ELR (cell line): ENCODE measurements around the gene LSM5.
"Not testable (repeated sequence)": the region's sequence is repeated elsewhere in the genome, so short reads cannot be mapped to it uniquely, and the experiment has no call there.

Source experiments
- DNase-seq: peaks from one replicate; pipeline ENCODE4 v3.0.0-alpha.2; 2015; ENCODE audit warnings: low read depth

The LSM5 gene

DNA sequence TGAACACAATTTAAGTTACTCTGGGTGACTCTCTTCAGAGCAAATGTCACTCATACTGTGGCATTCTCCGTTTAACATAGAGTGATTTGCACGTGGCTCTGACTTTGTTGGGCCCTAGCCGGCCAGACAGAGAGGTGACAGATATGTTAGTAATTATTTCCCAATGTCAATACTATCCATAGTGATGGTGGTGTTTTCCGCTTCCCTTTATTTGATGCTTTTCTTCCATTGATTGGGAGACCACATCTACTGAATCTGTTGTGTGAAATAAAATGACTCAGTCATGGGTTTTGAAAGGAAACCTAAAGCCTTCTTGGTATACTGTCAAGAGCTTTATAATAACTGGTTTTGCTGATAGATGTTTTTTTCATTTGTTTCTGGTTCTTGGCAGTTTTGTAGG is 12.5 kb upstream of the LSM5 start:
- no peak for DNase-seq

DNA sequence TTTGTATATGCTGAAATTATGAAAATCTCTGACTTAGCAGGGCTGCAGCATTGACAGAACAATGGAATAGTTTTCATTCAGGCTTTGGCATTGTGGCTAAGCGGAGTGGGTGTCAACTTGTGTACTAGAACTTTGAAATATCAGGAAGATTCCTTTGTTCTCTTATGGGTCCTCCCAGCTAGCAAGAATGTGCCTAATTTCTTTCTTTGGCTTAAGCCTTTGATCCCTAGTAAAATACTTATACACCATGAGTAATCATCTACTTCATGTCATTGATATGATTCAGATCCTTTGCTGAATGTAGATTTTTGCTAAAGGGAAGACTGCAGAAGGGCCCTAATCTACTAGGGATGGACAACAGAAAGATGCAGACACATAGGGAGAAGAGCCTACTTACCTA is 11.3 kb upstream of the LSM5 start:
- peak; percentile 89 for DNase-seq

DNA sequence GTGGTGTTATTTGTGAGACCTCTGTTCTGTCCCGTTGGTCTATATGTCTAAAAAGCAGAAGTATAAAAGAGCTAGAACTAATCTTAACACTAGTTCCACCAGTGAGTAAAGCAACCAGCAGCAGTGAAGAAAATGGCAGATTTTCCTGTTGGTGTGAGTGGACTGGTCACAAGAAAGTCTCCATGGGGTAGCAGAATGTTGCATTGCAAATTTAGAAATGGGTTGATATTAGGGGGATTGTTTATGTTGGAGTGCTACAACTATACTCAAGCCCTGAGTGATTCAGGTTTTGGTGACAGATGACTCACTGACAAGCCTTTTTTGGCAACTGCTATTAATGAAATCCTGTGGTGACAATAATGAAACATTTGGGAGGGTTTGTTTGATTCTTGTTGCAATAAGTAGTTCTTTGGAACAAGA is 10.8 kb upstream of the LSM5 start:
- peak; percentile 72 for DNase-seq

DNA sequence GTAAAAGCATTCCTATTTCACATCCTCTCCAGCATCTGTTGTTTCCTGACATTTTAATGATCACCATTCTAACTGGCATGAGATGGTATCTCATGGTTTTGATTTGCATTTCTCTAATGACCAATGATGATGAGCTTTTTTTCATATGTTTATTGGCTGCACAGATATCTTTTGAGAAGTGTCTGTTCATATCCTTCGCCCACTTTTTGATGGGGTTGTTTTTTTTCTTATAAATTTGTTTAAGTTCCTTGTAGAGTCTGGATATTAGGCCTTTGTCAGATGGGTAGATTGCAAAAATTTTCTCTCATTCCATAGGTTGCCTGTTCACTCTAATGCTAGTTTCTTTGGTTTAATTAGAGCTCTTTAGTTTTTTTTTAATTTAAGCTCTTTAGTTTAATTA is 10.0 kb upstream of the LSM5 start:
- not testable (repeated sequence) for DNase-seq

DNA sequence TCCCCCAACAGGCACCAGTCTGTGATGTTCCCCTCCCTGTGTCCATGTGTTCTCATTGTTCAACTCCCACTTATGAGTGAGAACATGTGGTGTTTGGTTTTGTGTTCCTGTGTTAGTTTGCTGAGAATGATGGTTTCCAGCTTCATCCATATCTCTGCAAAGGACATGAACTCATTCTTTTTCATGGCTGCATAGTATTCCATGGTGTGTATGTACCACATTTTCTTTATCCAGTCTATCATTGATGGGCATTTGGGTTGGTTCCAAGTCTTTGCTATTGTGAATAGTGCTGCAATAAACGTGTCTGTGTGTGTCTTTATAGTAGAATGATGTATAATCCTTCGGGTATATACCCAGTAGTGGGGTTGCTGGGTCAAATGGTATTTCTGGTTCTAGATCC is 9.6 kb upstream of the LSM5 start:
- not testable (repeated sequence) for DNase-seq

DNA sequence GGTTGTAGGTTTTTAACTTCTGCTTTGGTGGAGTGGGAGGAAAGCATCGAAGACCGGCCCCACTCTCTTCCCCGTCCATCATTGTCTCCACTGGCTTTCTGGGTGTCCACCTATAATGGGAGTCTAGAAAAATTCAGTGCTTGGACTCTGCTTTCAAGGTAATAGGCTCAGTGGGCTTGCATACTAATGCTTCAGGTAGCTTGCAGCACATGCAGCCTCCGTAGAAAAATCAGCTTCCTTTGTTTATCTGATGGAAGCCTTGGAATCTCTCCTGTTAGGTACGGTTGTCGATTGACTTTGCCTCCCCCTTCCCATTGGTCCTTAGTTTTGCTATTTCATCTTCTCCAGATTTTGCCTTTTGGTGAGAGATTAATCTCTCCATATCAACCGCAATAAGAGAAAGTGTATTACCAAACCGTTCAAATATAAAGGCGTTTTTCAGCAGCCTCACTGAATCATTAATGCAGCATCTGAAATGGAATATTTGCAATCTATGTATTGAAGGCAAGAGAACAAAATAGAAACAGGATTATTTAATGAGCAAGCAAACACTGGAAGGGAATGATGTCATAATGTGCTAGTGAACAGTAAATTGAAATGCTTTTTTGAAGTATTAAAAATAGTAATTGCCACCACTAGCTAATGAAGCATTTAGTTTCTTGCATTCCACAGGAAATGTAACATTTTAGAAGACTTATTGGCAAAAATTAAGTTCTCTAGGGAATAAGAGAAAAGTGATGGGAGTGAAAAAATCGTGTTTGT is 6.1 kb upstream of the LSM5 start:
- DNase-seq = peak; percentile 41

DNA sequence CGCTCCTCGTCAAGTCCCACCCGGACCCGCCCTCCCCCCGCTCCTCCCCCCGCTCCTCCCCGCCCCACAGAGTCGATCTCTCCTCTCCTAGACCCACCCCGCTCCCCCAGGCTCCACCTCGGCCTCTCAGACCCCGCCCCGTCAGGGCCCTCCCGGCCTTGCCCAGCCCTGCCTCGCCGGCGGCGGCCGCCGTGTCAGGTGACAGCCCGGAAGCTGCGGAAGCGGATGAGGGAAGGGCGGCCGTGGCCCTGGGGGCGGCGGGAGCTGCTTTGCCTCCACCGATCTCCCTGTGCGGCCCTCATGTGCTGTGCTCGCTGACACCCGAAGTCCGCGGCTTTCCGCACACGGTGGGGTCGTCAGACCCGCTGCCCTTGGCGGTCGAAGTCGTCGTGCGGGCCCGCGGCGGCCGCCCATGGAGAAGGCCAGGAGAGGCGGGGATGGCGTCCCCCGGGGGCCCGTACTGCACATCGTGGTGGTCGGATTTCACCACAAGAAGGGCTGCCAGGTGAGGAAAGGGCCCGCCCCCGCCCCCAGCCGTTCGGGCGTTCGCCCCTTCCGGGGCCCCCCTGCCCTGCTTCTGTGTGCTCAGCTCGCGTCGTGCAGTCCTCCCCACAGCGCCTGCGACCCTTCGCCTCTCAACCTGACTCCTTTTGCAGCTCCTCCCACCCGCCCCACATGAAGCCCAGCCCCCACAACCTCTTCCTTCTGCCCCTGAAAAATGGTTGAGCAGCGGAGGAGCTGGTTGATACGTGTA is 5.3 kb upstream of the LSM5 start, which contains the start of gene AVL9:
AVL9 (plus strand) TSS at position 192 of the 754 bp plus-strand sequence; CDS start at position 413, 221 bp downstream.
- DNase-seq = peak; percentile 97

DNA sequence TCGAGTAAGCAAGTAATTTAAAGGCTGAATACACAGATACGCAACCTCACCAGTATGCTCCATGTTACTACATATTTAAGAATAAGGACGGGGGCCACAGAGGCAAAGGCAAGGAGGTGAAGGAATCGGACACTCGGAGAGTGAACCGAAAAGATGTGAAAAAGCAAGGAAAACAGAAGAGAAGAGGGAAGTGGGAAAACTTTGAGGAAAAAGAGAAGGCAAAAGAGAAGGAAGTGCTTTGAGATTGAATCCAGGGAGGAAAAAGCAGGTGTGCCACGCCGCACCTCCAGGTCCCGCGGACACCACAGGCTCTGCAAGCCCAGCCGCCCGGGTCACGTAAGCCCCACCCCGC is 4.7 kb upstream of the LSM5 start:
- DNase-seq = no peak

DNA sequence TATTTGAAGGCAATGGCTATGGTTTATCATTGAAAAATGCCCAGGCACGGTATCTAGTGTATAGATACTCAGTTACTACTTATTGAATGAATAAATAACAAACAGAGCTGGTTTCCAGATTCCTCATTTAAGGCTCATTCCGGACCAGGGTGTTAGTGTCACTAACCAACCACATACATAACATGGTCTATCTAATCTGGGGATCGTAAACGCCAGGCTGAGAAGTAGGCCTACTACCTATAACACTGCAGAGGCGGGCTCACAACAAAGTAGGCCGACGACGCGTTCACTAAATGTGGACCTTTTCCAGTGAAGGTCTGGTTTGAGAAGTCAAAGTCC is 423 bp downstream of the LSM5 start:
- no peak for DNase-seq

DNA sequence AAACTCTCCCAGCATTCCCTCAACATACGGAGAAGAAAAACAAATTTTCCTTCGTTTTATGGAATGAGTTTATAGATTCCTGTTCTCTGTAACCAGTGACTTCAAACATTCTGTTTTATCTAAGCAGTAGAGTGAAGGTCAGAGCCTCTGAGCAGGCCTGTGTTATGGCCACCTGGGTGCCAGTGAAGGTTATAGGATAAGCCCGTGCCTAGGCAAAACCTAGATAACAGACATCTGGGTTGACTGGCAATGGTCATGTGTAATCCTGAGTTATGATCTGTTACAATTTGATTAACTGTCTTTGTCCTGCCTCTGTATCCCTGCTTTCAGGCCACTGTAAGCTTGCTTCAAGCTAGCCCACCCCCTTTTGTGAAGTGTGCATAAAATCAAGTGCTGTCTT is 8.3 kb downstream of the LSM5 start:
- no peak for DNase-seq

DNA sequence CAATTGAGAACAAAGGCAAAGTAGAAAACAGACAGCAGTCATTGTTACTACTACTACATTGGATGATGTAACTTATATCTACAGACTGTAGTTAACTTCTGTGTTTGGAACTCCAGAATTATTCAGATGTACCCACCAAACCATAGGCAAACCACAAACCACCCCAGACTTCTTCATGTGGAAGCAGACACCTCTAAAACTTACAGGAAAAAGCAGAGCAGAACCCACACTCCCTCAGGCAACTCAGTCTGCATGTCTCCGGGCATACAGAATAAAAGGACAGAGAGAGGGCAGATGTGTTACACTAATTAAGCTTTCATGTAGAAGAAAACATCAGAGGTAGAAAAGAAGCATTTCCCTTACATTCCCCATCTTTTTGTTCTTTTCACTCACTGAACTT is 9.0 kb downstream of the LSM5 start:
- no peak for DNase-seq

DNA sequence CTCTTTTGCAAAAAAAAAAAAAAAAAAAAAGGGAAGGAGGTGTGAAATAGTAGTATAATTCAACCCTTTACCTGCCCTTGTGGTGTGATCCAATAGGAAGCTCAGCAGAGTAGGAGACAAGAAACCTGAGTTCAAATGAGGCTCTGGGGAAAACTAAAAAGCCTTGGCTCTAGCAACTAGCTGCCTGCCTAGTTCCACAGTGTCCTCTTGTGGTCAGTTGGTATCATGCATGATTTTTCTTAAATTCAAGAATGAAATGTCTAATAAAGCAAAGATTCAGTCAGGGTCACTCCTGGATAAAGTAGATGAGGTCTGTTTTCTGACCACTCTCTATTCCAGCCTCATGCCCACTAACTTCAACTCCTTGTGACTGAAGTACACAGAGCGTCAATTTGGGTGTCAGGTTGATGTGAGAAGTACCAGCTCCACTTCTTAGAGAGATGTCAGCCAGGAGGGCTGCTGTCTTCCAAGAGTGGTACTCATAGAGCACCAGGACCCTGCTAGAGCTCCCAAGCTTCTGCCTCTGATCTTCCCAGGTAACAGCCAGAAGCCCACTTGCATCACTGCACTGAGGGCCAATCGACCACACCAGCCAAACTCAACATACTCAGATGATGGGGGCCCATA is 10.5 kb downstream of the LSM5 start:
- peak; percentile 74 for DNase-seq

DNA sequence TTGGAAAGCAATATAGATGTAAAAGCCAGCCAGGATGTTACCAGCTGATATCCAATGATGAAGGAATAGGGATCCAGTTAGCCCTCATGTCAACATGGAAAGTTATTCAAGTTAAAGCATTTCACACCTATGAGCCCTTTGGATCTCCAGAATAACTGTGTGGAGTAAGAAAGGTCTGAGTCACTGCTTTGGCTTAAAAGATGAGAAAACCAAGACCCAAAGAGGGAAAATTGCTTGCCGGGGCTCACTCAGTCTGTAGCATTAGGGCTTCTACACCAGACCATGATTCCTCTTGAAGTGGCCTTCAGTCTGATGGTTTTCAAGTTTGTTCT is 12.6 kb downstream of the LSM5 start:
- DNase-seq = peak; percentile 41

DNA sequence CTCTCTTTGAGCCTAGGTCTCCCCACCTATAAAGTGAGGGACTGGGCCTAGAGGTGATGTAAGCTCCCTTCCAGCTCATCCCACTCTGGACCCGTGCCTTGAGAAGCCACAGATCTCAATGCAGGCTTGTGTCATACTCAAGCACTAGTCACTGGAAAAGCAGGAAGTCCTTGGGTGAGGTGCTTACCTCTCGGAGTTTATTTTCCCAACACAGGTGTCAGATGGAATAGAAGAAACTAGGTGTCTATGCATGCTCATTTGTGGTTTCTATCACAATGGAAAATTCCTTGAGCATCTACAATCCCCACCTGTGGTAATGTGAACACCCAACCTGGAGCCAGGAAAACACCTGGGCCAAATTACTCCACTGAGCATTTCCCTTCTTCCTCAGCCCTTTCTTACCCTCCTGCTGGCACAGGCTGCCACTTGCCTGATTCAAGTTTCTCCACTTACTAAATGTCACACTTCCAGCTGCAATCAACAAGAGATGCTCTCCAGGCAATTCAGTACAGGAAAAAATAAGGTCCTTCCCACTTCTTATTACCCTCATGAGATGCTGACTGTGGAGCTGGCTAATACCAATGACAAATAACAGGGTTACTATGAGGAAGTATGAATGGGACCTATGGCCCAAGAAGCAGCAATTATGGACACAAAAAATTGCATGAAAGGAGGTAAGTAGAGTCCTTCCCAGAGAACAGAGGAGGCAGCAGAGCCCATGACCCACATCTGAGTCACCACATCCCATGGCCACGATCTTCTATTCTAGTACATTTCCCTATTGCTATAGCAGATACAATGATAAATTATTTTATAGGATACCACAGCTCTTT is 13.1 kb downstream of the LSM5 start:
- DNase-seq = peak; percentile 49

DNA sequence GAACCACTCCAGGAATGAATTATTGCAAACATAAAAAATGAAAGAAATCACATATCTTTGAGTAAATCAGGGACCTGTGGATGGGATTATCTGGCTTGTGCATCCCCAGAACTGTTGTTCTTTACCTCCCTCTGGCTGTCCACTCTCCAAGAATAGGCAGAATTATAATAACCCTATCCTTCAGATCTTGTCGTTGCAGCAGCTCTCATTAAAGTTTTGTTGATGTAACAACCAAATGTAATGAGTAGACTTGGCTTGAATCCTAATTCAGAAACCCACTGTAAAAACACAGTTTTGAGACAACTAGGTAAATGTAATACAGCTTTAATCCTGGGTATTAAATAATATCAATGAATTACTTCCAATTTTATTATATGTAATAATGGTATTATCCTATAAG is 16.2 kb downstream of the LSM5 start:
- DNase-seq = no peak

DNA sequence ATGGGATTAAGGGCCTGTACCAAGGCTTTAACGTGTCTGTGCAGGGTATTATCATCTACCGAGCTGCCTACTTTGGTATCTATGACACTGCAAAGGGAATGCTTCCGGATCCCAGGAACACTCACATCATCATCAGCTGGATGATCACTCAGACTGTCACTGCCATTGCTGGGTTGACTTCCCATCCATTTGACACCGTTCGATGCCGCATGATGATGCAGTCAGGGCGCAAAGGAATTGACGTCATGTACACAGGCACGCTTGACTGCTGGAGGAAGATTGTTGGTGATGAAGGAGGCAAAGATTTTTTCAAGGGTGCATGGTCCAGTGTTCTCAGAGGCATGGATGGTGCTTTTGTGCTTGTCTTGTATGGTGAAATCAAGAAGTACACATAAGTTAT is 18.2 kb downstream of the LSM5 start:
- no peak for DNase-seq

DNA sequence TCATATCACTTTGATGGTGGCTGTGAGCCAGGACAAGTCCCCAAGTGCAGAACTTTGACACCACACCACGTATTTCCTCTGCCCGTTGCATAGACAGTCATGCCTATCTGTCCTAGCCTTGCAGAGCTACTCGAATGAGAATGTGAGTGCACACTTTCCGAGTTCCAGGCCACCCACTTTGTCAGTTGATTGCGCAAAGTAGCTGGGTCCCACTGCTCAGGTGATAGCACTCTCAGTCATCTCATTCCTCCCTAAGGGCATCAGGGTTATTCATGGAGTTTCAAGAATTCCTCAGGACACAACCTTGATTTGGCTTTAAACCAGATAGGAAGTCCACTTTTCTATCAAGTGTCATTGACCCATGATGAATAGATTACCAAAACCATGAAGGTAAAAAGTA is 19.3 kb downstream of the LSM5 start:
- DNase-seq = no peak

DNA sequence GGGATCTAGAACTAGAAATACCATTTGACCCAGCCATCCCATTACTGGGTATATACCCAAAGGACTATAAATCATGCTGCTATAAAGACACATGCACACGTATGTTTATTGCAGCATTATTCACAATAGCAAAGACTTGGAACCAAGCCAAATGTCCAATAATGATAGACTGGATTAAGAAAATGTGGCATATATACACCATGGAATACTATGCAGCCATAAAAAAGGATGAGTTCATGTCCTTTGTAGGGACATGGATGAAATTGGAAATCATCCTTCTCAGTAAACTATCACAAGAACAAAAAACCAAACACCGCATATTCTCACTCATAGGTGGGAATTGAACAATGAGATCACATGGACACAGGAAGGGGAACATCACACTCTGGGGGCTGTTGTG is 20.2 kb downstream of the LSM5 start:
- not testable (repeated sequence) for DNase-seq

DNA sequence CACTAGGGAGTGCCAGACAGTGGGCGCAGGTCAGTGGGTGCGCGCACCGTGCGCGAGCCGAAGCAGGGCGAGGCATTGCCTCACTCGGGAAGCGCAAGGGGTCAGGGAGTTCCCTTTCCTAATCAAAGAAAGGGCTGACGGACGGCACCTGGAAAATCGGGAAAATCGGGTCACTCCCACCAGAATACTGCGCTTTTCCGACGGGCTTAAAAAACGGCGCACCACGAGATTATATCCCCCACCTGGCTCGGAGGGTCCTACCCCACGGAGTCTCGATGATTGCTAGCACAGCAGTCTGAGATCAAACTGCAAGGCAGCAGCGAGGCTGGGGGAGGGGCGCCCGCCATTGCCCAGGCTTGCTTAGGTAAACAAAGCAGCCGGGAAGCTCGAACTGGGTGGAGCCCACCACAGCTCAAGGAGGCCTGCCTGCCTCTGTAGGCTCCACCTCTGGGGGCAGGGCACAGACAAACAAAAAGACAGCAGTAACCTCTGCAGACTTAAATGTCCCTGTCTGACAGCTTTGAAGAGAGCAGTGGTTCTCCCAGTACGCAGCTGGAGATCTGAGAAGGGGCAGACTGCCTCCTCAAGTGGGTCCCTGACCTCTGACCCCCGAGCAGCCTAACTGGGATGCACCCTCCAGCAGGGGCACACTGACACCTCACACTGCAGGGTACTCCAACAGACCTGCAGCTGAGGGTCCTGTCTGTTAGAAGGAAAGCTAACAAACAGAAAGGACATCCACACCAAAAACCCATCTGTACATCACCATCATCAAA is 25.4 kb downstream of the LSM5 start:
- not testable (repeated sequence) for DNase-seq

DNA sequence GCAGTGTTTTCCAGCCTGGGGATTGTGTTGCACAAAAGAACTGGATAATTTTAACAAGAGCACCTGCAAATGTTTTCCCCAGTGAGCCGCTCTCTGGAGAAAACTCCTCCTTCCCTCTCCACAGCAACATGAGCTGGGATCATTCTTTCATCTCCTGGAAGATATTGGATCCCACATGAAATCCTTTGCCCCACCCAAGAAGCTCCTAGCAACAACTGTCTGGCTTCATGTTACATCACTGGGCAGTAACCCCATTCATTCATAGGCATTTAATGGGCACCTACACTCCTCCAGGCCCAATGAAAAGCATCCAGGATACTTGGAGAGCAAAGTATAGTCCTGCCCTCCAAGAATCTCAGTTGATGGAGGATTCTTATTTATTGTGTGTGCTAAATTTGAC is 27.2 kb downstream of the LSM5 start:
- no peak for DNase-seq

DNA sequence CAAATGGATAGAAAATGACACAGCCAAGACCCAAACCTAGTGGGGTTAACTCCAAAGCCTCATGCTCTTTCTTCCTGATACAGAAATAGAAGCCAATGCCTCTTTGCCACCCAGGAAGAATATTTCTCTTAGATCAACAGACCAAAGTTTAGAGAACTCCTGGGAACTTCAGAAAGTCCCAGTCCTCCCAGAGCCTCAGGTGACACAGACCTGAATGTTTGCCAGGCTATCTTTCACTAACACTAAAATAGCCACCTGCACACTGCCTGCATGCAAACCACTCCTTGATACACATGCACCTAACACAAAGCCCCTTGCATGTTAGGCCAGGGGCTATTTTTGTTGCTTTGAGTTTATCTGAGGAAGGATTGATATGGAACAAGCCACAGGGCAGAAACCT is 27.7 kb downstream of the LSM5 start:
- no peak for DNase-seq

DNA sequence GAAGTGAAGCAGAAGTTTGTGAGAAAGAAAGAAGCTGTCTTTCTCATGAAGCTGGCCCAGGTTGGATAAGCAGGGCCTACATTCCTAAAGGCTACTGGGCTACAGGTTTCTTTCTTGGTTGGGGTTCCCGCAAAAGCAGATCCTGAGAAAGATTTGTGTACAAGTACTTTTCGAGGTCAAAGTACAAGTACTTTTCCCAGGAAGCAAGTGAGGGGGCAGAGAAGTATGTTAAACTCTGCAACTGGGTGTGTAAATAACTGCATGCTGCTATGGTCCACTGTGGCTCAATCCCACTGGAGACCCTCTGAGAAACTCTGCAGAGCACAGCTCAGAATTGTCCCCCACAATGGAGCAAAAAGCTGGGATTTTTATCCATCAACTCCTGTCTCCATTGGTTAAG is 28.7 kb downstream of the LSM5 start:
- no peak for DNase-seq
